HK-2 (cell line): ENCODE results near the gene TMX3.

ENCODE experiments used
- DNase-seq: peaks from one replicate; pipeline ENCODE4 v3.0.0-alpha.2; 2018; ENCODE audit not compliant: unreplicated experiment

TMX3 gene

GRCh38 chr18:68713131-68713530 lies 1.8 kb downstream of the TMX3 start:
- no peak for DNase-seq

- DNase-seq: no peak
These were observed 7.3 kb downstream of the TMX3 start for GRCh38 chr18:68707646-68708045.

GRCh38 chr18:68705119-68705518 lies 9.8 kb downstream of the TMX3 start:
- DNase-seq: no peak

GRCh38 chr18:68703326-68703725 lies 11.6 kb downstream of the TMX3 start:
- no peak for DNase-seq

DNA sequence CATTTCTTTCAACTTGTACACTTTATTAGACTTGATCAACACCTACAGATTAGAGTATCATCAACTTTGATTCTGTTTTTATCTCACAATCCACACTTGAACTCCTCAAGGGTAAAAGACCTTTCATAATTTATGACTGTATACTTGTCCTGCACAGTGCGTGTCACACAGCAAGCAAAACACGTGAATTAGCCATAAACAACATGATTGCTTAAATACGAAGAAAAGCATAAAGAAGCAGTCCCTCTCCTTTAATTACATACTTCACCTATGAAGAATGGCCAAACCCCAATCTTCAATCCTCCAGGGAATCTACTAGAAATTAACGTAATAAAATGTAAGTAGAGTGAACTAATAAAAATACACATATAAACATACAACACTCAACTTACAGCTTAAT lies 13.6 kb downstream of the TMX3 start:
- DNase-seq: no peak

DNA sequence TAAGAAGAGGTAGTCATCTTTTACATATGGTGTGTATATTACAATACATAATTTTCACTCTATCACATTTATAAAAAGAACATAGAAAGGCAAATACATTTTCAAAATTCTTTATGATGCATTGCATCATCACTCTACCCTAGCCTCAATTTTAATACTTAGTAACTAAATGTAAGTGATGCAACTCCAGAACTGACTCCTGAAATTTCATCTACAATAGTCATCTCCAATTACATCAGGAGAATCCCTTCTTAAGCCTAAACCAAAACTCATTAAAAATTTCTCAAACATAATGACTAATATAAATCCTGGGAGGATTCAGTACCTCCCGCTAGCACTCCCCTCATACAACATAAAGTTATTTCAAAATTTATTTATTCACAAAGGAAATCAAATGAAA lies 15.9 kb downstream of the TMX3 start:
- DNase-seq: no peak

DNA sequence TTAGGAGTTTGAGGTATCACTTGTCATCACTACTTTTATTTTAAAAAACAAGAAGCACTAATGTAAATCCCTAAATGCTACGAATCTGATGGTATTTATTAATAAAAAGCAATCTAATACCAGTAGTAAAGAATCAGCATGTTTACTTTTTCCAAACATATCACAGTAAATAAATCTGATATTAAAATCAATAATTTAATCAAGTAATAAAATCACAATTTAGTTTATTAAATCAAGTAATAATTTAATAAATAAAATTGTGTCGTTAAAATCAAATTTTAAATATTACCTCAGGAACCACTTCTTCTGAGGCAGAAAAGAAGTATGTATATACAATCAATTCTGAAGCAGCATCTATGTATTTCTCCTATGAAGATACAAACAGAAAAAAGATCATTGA lies 18.0 kb downstream of the TMX3 start:
- DNase-seq: no peak

DNA sequence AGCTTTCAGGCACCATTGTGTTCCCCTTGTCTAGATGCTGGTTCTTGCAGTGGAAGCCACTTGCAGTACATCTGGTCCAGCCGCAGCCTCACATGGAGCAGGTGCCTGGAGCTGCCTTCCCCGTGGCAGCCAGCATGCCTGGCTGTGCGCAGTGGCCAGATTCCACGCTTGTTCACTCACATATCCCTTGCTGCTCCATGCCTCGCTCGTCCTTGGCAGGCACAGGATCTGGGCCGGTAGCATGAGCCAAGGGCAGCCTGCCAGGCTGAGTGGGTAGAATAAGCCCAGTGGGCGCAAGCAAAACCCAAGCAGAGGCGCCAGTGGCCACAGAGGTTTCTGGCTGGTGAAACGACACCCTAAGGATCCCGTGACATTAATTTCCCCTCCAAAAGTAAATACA lies 20.6 kb downstream of the TMX3 start:
- no peak for DNase-seq

GRCh38 chr18:68693091-68693815 lies 21.7 kb downstream of the TMX3 start:
- DNase-seq: no peak

DNA sequence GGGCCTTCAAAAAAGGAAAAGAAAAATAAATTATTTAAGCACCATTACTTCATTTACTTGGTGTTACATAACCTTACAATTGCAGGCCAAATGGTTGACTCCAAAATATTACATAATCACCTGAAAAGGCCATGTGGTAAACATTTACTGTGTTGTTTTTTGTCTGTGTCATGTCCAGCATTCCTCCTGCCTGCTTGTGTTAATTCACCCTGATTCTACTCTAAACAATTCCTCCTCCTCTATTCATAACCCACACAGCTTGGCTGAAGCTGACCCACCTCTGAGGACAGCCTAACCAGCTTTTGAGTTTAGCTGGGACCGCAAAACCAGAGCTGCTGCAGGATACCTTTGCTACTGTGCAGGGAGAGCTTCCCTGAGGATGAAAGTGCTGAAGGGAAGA lies 35.4 kb downstream of the TMX3 start:
- no peak for DNase-seq

DNA sequence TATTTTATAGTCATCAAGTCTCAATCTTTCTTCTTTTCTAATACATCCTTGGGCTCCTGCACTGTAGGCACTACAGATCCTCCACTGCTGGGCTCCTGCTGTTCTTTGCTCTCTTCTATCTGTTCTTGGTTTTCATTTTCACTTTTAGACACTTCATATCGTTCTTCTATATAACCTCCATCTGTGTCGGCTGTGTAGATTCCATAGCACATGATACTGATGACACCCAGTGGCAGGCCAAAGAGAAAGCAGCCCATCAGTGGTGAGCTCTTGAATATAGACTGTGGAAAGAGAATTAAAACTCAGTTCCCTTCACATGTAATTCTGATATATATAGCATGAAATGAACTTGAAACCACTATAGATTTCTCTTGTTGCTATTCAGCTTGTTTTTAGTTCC lies 38.0 kb downstream of the TMX3 start:
- DNase-seq: no peak

DNA sequence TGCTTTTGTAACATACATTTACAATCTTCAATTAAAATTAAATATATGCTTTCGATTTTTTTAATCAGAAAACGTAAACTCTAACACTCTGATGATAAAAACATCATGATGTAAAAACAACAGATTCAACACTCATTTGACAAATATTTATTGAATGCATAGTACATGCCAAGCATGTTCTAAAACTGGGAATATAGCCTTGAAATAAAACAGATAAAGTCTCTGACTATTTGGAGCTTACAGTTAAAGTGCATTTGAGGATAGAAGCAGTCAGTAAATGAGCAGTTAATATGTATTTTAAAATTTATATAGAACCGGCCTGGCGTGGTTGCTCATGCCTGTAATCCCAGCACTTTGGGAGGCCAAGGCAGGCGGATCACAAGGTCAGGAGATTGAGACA lies 47.8 kb downstream of the TMX3 start:
- DNase-seq: no peak

DNA sequence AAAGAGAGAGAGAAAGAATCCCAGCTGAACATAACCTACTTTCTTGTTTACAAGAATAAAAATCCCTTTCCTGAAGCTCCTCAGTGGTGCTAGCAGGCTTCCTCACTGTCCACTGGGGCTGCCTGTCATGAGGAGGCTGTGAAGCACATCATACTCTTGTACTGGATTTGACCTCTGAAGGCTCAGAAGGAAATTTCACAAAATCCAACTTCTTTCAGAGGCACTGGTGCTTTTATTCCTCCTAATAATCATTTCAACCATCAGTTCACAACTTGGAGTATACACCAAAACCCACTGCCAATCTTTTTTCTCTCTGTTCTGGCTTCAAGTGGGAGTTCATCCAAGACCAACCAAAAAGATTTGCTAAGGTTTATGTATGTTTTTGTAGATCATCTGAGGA lies 48.5 kb downstream of the TMX3 start:
- no peak for DNase-seq

GRCh38 chr18:68665628-68666027 lies 49.3 kb downstream of the TMX3 start:
- no peak for DNase-seq

DNA sequence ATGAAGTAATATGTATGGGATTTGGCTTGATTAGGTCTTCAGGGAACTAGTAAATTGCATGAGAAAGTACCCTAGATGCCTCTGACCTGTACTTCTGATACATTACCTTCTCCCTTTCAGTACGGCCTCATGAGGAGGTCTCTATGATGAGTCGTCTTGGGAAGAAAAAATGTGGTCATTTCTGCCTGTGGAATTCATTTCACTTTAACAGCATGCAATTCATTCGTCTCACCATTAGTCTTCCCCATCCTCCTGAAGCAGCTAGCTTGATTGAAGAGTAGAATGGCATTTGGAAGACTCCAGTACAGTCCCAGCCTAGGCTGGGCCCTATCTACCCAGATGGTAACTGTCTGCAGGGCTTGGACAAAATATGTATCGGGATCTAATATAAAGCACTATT lies 52.2 kb downstream of the TMX3 start:
- no peak for DNase-seq

DNA sequence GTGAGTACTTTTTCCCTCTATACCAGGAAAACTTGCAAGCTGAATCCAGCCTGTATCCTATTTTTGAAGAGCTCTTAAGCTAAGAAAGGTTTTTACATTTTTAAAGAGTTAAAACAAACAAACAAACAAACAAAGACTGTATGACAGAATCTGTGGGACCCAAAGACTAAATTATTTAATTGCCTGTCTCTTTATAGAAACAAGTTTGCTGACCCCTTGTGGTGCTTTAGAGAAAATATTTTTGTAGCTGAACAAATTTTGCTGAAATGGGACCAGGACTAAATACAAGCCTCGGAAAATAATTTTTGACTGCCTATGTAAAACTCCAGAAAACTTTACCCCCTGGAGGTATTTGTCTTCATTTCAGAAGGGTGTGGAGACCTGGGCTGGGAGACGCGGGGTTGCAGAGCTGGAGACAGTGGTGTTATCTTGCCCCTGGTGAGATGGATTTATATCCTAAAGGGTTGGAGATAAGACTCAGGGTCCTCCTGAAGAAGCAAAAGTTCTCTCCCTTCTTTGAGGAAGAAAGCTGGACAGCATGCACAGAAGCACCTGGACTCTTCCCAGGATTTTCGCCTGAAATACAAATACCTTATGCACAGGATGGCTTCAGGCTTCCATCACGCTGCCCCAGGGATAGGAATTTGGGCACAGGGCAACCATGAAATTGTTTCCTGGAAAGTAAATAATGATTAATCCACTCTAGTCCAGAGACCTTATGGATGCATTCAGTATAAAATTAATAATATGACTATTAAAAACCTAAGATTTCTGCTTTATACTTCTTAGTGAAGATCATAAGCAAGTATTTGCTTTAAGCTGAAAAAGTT lies 54.3 kb downstream of the TMX3 start:
- no peak for DNase-seq

GRCh38 chr18:68648191-68648590 lies 66.7 kb downstream of the TMX3 start:
- DNase-seq: no peak

GRCh38 chr18:68642003-68642402 lies 72.9 kb downstream of the TMX3 start:
- no peak for DNase-seq

DNA sequence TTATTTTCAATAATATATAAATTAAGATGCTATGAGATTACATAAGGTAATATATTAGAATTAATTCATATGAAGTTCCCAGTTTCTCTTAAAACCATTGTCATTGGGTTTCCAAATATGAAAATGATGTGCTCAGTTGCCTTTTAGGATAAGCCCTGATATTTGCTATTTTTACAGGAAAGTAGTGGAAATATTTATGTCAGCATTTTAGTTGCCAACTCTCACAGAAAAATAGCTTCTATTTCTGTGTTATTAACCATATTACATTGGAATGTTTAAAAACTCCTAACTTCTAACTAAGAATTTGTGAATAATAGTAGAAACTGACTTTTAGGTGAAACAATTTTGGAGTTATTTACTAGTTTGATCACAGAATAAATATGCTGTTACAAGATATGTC lies 74.0 kb downstream of the TMX3 start:
- DNase-seq: no peak

DNA sequence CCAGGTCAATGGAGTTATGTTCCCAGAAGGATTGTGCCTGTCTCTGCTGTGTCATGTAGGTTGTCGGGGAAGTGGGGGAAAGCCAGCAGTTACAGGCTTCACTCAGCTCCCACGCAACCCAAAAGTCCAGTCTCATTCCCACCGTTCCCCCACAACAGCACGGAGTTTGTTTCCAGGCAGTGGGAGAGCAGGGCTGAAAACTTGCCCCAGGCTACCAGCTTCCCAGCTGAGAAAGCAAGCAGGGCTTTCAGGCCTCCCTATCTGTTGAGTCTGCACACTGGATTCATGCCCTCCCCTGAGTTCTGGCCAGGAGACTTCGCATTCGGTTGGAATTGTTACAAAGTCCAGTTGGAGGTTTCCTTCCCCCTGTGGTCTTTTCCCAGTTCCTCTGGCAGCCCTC lies 76.3 kb downstream of the TMX3 start:
- no peak for DNase-seq

DNA sequence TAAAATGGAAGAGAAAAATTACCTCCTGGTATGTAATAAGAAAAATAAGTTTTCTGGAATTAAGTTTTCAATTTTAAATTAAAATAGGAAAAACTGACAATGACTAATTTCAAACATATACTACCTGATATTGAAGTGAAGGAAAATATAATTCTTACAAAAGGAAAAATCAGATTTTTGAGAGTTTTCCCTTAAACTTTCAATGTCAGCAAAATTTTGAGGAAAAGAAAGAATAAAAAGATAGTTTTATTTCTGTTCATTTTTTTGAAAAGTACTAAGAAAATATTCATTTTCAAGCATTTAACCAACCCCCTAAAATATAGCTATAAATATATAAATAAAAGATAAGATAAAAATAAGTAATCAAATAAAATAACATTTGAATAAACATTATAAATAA lies 87.1 kb downstream of the TMX3 start:
- DNase-seq: no peak
